C4-2B (cell line): ENCODE results near the gene PLEKHA4.

Experiments used
- CTCF ChIP-seq: fragments of 450-650 bp; conservative IDR thresholded peaks from 2 replicates; pipeline ENCODE4 v1.5.1; 2017; ENCODE audit warnings: mild to moderate bottlenecking
- ZFX ChIP-seq: fragments of 450-650 bp; IDR thresholded peaks from 2 replicates; pipeline ENCODE4 v1.6.1; 2017

- TF ChIP-seq CTCF (peak; percentile 88), ZFX (no peak)
Measured at GRCh38 chr19:48795055-48795684, 73.2 kb downstream of the PLEKHA4 start.
